GM10847 (cell line): ENCODE data around the gene ATG9B.
A peak's percentile ranks its signal among the peaks of the same experiment; 100 is the strongest.

ENCODE experiments used
- POLR2A ChIP-seq: IDR thresholded peaks from 2 replicates; pipeline ENCODE4 v1.6.1; 2011; ENCODE audit not compliant: insufficient read length; ENCODE audit errors: extremely low read depth

The ATG9B gene

GRCh38 chr7:150974468-150975391 lies 49.6 kb downstream of the ATG9B start:
- peak; percentile 48 for TF ChIP-seq POLR2A

GRCh38 chr7:150973571-150974451 lies 50.5 kb downstream of the ATG9B start:
- TF ChIP-seq POLR2A: no peak

GRCh38 chr7:150972741-150973140 lies 51.6 kb downstream of the ATG9B start:
- no peak for TF ChIP-seq POLR2A

- TF ChIP-seq POLR2A: no peak
Measured at GRCh38 chr7:150972023-150972468, 52.2 kb downstream of the ATG9B start.

- TF ChIP-seq POLR2A: no peak
Measured at GRCh38 chr7:150971242-150972022, 52.9 kb downstream of the ATG9B start.

GRCh38 chr7:150970424-150970823 lies 53.9 kb downstream of the ATG9B start:
- TF ChIP-seq POLR2A: no peak

GRCh38 chr7:150969475-150969874 lies 54.8 kb downstream of the ATG9B start:
- TF ChIP-seq POLR2A: no peak

GRCh38 chr7:150968734-150969372 lies 55.4 kb downstream of the ATG9B start:
- no peak for TF ChIP-seq POLR2A

GRCh38 chr7:150968056-150968733 lies 56.1 kb downstream of the ATG9B start:
- no peak for TF ChIP-seq POLR2A

GRCh38 chr7:150967349-150967748 lies 56.9 kb downstream of the ATG9B start:
- no peak for TF ChIP-seq POLR2A

- TF ChIP-seq POLR2A: no peak
Measured at GRCh38 chr7:150966002-150966401, 58.3 kb downstream of the ATG9B start.

- no peak for TF ChIP-seq POLR2A
Measured at GRCh38 chr7:150965273-150965830, 58.9 kb downstream of the ATG9B start.
